ENCODE measurements around the gene ADGRG6.

DNA sequence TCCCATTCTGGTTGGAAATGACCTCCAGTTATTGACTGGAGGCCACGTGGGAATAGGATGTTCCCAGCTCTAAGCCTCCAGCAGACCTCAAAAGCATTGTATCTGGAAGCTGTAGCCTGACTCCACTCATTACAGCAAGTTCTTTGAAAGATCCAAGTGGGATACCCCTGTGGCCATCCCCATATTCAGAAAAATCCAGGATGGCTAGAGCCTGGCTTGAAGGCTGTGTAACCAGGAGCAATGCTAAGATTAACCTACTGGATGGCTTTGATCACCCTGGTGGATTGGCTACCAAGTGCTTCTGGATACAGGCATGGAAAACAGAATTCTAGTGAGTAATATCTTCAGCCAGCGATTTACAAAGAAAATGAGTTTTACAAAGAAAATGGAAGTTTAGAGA lies 151.2 kb downstream of the ADGRG6 start:
- TF ChIP-seq, protein P1, sequence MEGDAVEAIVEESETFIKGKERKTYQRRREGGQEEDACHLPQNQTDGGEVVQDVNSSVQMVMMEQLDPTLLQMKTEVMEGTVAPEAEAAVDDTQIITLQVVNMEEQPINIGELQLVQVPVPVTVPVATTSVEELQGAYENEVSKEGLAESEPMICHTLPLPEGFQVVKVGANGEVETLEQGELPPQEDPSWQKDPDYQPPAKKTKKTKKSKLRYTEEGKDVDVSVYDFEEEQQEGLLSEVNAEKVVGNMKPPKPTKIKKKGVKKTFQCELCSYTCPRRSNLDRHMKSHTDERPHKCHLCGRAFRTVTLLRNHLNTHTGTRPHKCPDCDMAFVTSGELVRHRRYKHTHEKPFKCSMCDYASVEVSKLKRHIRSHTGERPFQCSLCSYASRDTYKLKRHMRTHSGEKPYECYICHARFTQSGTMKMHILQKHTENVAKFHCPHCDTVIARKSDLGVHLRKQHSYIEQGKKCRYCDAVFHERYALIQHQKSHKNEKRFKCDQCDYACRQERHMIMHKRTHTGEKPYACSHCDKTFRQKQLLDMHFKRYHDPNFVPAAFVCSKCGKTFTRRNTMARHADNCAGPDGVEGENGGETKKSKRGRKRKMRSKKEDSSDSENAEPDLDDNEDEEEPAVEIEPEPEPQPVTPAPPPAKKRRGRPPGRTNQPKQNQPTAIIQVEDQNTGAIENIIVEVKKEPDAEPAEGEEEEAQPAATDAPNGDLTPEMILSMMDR (IDR thresholded peaks at IDR 0.05) = no peak
- TF ChIP-seq POLR2A (IDR thresholded peaks at IDR 0.05) = no peak

Data from body of pancreas (tissue), 4 donors.